ENCODE data around the gene JOSD2.

Gene JOSD2

DNA sequence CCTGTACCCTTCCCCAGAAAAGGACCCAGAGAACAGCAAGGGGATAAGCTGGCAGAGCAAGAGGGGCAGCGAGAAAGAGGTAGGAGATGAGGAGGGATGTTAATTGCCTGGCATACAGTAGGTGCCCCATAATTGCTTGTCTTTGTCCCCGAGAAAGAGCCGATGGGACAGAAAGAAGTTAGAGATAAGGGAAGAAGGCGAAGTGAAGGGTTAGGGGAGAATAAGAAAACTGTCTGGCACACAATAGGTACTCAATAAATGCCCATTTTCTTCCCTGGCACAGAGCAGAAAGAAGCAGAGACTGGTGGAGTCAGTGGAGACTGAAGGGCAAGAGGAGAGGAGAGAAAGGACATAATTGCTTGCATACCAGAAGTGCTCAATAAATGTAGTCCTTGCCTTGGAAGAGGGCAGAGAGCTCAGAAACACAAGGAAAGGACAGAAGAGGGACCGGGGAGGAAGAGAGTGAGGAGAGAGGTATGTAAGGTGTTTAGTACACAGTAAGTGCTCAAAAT is 15.9 kb downstream of the JOSD2 start:
- no peaks in the 10 kb centered on the region for H3K9me3 ChIP-seq (ENCODE audit: control insufficient read depth, low read length)
- no peak overlapping the region for H3K9ac ChIP-seq (ENCODE audit: low read length)
- peaks cover 3% of the 10 kb centered on the region for H3K4me1 ChIP-seq (ENCODE audit: control insufficient read depth, insufficient read depth, low read length)
- H3K27me3 ChIP-seq (ENCODE audit: control insufficient read depth, insufficient read depth, low read length) = peaks cover 15% of the 10 kb centered on the region
- H3K36me3 ChIP-seq (ENCODE audit: control insufficient read depth, insufficient read depth, low read length) = no peaks in the 10 kb centered on the region
- H3K4me3 ChIP-seq (ENCODE audit: low read length) = no peak overlapping the region

- no peak overlapping the region for H3K4me3 ChIP-seq (ENCODE audit: low read length)
- H3K9me3 ChIP-seq (ENCODE audit: control insufficient read depth, low read length) = no peaks in the 10 kb centered on the region
- H3K9ac ChIP-seq (ENCODE audit: low read length) = no peak overlapping the region
- H3K4me1 ChIP-seq (ENCODE audit: control insufficient read depth, insufficient read depth, low read length) = peaks cover 3% of the 10 kb centered on the region
- H3K27me3 ChIP-seq (ENCODE audit: control insufficient read depth, insufficient read depth, low read length) = peaks cover 15% of the 10 kb centered on the region
- H3K36me3 ChIP-seq (ENCODE audit: control insufficient read depth, insufficient read depth, low read length) = no peaks in the 10 kb centered on the region
Observed at GRCh38 chr19:50494186-50495019, 16.6 kb downstream of the JOSD2 start.

DNA sequence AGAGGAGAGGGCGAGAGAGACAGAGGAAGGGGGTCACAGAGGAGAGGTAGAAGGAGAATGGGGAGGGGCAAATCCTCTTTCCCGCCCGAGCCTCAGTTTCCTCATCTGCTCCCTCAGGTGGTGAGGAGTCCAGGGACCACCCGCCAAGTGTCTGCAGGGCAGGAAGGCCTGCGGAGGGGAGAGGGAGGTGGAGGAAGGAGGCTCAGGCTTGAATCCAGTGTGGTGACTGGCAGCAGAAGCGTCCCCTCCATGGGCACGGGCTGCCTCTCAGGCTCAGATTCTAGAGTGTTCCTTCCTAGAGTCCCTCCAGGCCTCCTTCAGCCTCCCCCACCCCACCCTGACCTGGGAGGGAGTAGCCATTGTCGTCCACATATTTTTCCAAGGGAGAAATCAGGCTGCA is 17.8 kb downstream of the JOSD2 start:
- Histone ChIP-seq H3K36me3 (ENCODE audit: control insufficient read depth, insufficient read depth, low read length) (no peaks in the 10 kb centered on the region), H3K4me3 (ENCODE audit: low read length) (no peak overlapping the region), H3K9ac (ENCODE audit: low read length) (no peak overlapping the region), H3K4me1 (ENCODE audit: control insufficient read depth, insufficient read depth, low read length) (peaks cover 3% of the 10 kb centered on the region), H3K9me3 (ENCODE audit: control insufficient read depth, low read length) (no peaks in the 10 kb centered on the region), H3K27me3 (ENCODE audit: control insufficient read depth, insufficient read depth, low read length) (peaks cover 18% of the 10 kb centered on the region)

DNA sequence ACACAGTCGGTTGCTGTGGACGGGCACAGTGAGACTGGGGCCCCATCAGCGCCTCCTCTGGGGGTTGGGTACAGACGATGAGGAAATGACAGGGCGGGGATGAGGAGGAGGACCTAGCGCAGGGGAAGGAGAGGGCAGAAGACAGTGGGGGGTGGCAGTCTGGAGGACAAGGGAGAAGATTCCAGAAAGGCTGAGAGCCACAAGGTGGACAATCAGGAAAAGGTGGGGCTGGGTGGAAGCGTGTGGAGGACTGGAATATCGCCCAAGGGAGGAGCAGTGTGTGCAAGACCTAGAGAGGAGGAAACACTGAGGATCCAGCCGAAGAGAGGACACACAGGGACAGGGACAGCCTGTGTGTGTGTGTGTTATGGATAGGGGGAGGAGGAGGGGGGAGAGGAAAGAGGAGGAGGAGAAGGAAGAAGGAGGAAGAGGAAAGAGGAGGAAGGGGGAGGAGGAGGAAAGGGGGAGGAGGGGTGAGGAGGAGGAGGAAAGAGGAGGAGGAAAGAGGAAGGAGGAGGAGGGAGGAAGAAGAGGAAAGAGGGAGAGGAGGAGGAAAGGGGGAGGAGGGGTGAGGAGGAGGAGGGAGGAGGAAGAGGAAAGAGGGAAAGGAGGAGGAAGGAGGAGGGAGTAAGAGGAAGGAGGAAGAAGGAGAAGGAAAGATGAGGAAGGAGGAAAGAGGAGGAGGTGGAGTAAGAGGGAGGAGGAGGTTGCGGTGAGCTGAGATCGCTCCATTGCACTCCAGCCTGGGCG is 18.5 kb downstream of the JOSD2 start:
- Histone ChIP-seq H3K27me3 (ENCODE audit: control insufficient read depth, insufficient read depth, low read length) (peaks cover 20% of the 10 kb centered on the region), H3K9ac (ENCODE audit: low read length) (no peak overlapping the region), H3K36me3 (ENCODE audit: control insufficient read depth, insufficient read depth, low read length) (no peaks in the 10 kb centered on the region), H3K4me1 (ENCODE audit: control insufficient read depth, insufficient read depth, low read length) (peaks cover 3% of the 10 kb centered on the region), H3K4me3 (ENCODE audit: low read length) (no peak overlapping the region), H3K9me3 (ENCODE audit: control insufficient read depth, low read length) (no peaks in the 10 kb centered on the region)

GRCh38 chr19:50490991-50491472 is 20.0 kb downstream of the JOSD2 start:
- Histone ChIP-seq H3K4me3 (ENCODE audit: low read length) (no peak overlapping the region), H3K9ac (ENCODE audit: low read length) (no peak overlapping the region)

GRCh38 chr19:50490411-50490811 is 20.6 kb downstream of the JOSD2 start:
- no peaks in the 10 kb centered on the region for H3K36me3 ChIP-seq (ENCODE audit: control insufficient read depth, insufficient read depth, low read length)
- no peak overlapping the region for H3K4me3 ChIP-seq (ENCODE audit: low read length)
- no peaks in the 10 kb centered on the region for H3K4me1 ChIP-seq (ENCODE audit: control insufficient read depth, insufficient read depth, low read length)
- H3K27me3 ChIP-seq (ENCODE audit: control insufficient read depth, insufficient read depth, low read length) = peaks cover 20% of the 10 kb centered on the region
- no peak overlapping the region for H3K9ac ChIP-seq (ENCODE audit: low read length)
- H3K9me3 ChIP-seq (ENCODE audit: control insufficient read depth, low read length) = no peaks in the 10 kb centered on the region

More at GRCh38 chr19:50490991-50491472, 20.0 kb downstream of the JOSD2 start:
- Histone ChIP-seq H3K4me1 (ENCODE audit: control insufficient read depth, insufficient read depth, low read length) (no peaks in the 10 kb centered on the region), H3K36me3 (ENCODE audit: control insufficient read depth, insufficient read depth, low read length) (no peaks in the 10 kb centered on the region), H3K27me3 (ENCODE audit: control insufficient read depth, insufficient read depth, low read length) (peaks cover 20% of the 10 kb centered on the region), H3K9me3 (ENCODE audit: control insufficient read depth, low read length) (no peaks in the 10 kb centered on the region)

GRCh38 chr19:50489461-50490011 is 21.5 kb downstream of the JOSD2 start:
- Histone ChIP-seq H3K4me3 (ENCODE audit: low read length) (no peak overlapping the region), H3K4me1 (ENCODE audit: control insufficient read depth, insufficient read depth, low read length) (no peaks in the 10 kb centered on the region), H3K9me3 (ENCODE audit: control insufficient read depth, low read length) (no peaks in the 10 kb centered on the region), H3K9ac (ENCODE audit: low read length) (no peak overlapping the region), H3K27me3 (ENCODE audit: control insufficient read depth, insufficient read depth, low read length) (peaks cover 20% of the 10 kb centered on the region), H3K36me3 (ENCODE audit: control insufficient read depth, insufficient read depth, low read length) (no peaks in the 10 kb centered on the region)

DNA sequence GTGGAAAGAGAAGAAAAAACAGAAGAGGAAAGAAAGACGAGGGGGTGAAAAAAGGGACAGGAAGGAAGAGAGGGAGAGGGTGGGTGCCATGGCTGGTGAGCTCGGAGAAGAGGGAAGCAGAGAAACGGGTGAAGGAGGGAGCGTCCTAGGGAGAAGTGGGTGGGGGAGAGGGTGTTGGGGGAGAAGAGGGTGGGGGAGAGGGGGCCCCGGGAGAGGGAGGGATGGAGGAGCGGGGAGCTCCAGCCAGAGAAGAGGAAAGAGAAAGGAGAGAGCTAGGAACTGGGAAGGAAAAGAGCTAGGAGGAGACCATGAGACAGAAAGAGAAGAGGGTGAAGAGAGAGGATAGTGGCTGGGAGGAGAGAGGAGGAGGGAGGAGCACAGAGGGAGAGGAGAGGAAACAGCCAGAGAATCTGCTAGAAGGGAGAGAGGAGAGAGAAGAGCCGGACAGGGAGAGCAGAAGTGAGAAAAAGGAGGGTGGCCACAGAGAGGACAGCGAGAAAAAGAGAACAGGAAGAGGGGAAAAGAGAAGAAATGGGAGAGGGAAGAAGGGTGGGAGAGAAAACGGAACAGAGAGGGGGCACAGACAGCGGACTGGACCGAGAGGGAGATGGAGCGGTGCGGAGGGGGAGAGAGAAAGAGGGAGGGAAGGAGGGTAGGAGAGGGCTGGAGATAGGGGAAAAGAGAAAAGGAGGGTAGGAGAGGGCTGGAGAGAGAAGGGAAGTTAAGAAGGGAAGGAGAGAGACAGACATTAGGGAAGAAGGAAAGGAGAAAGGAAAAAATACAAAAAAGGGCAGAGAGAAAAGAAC is 22.4 kb downstream of the JOSD2 start:
- Histone ChIP-seq H3K4me1 (ENCODE audit: control insufficient read depth, insufficient read depth, low read length) (no peaks in the 10 kb centered on the region), H3K9ac (ENCODE audit: low read length) (no peak overlapping the region), H3K9me3 (ENCODE audit: control insufficient read depth, low read length) (no peaks in the 10 kb centered on the region), H3K36me3 (ENCODE audit: control insufficient read depth, insufficient read depth, low read length) (no peaks in the 10 kb centered on the region), H3K27me3 (ENCODE audit: control insufficient read depth, insufficient read depth, low read length) (peaks cover 20% of the 10 kb centered on the region), H3K4me3 (ENCODE audit: low read length) (no peak overlapping the region)

GRCh38 chr19:50486823-50487515 is 24.0 kb downstream of the JOSD2 start:
- Histone ChIP-seq H3K9ac (ENCODE audit: low read length) (no peak overlapping the region), H3K36me3 (ENCODE audit: control insufficient read depth, insufficient read depth, low read length) (peaks cover 5% of the 10 kb centered on the region), H3K9me3 (ENCODE audit: control insufficient read depth, low read length) (no peaks in the 10 kb centered on the region), H3K4me3 (ENCODE audit: low read length) (no peak overlapping the region), H3K4me1 (ENCODE audit: control insufficient read depth, insufficient read depth, low read length) (no peaks in the 10 kb centered on the region), H3K27me3 (ENCODE audit: control insufficient read depth, insufficient read depth, low read length) (peaks cover 17% of the 10 kb centered on the region)

DNA sequence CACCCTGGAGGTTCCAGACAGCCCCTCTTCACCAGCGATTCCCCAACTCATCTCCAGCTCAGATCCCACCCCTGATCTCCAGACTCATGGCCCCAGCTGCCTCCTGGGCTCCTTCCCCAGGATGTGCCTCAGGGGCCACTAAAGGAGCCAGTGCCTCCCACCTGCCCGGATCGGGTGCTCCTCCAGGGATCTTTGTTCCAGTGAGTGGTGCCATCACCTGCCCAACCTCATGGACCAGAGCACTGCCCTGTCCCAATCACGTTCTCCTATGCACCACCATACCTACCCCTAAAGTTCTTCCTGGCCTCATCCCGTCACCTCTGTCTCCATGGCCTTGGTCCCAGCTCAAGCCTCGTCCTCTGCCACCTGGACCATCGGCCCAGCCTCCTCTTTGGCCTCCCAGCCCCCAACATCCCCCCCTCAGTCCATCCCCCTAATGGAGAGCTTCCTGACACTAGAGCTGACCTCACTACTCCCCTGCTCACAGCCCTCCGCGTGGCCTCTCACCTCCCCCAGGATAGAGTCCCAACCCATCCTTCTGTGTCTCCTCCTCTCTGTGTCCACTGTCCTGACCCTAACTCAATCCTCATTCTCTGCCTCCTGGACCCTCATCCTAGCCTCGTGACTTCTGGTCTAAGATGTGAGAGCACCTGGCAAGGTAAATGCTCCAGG is 25.6 kb downstream of the JOSD2 start:
- Histone ChIP-seq H3K4me1 (ENCODE audit: control insufficient read depth, insufficient read depth, low read length) (no peaks in the 10 kb centered on the region), H3K9me3 (ENCODE audit: control insufficient read depth, low read length) (no peaks in the 10 kb centered on the region), H3K4me3 (ENCODE audit: low read length) (no peak overlapping the region), H3K36me3 (ENCODE audit: control insufficient read depth, insufficient read depth, low read length) (peaks cover 5% of the 10 kb centered on the region), H3K9ac (ENCODE audit: low read length) (no peak overlapping the region), H3K27me3 (ENCODE audit: control insufficient read depth, insufficient read depth, low read length) (peaks cover 14% of the 10 kb centered on the region)

All from mucosa of stomach (tissue), 1 donor.